ENCODE results near the gene DTHD1.

GRCh38 chr4:36363024-36363423 is 81.6 kb downstream of the DTHD1 start:
- TF ChIP-seq TCF12 (IDR thresholded peaks at IDR 0.05; ENCODE audit: low read depth): no peak
- no peak for TF ChIP-seq REST (IDR thresholded peaks at IDR 0.05; ENCODE audit: low read depth)
- no peak for TF ChIP-seq YY1 (IDR thresholded peaks at IDR 0.05; ENCODE audit: low read depth)
- TF ChIP-seq EP300 (IDR thresholded peaks at IDR 0.05; ENCODE audit: borderline replicate concordance): no peak
- TF ChIP-seq ZBTB7A (IDR thresholded peaks at IDR 0.05; ENCODE audit: low read depth): no peak
- TF ChIP-seq TAF1 (IDR thresholded peaks at IDR 0.05; ENCODE audit: low read depth): no peak
- no peak for TF ChIP-seq FOXM1 (IDR thresholded peaks at IDR 0.05; ENCODE audit: borderline replicate concordance, low read depth)
- TF ChIP-seq EGR1 (IDR thresholded peaks at IDR 0.05): no peak
- no peak for TF ChIP-seq TEAD4 (IDR thresholded peaks at IDR 0.05)
- no peak for TF ChIP-seq MAX (IDR thresholded peaks at IDR 0.05)
- TF ChIP-seq CREB1 (IDR thresholded peaks at IDR 0.05; ENCODE audit: low read depth): no peak

All from Ishikawa (cell line).